BJ (cell line): ENCODE data around the gene L3MBTL2. TPM values are rescaled to one million over a fixed set of nuclear protein-coding genes. Genes with fewer than 3 reads are reported as not detected.

ENCODE experiments used
- CTCF ChIA-PET: fragments of 350-600 bp; formaldehyde crosslinking; extraction: SDS; loops from one replicate; lab custom pipeline; 2021; ENCODE audit warnings: antibody characterized with exemption, inconsistent platforms; lab: Yijun Ruan, JAX
- POLR2A ChIA-PET: fragments of 300-600 bp; sonication (Branson Sonifier 250); formaldehyde crosslinking; extraction: SDS; loops from one replicate; lab custom pipeline; 2021; ENCODE audit warnings: antibody characterized with exemption; lab: Charles Lee
- DNase-seq: peaks from one replicate; pipeline ENCODE4 v3.0.0-alpha.2; 2011; ENCODE audit warnings: low read depth
- H3K27me3 ChIP-seq: 2 replicates; pipeline ENCODE4 v1.6.0; 2011; ENCODE audit warnings: low read length; ENCODE audit not compliant: control insufficient read depth, insufficient read depth
- H3K36me3 ChIP-seq: 2 replicates; pipeline ENCODE4 v1.5.1; 2011; ENCODE audit warnings: low read length; ENCODE audit not compliant: control insufficient read depth, insufficient read depth
- H3K4me3 ChIP-seq: 2 replicates; pipeline ENCODE4 v1.5.1; 2011; ENCODE audit warnings: low read depth, mild to moderate bottlenecking, control low read depth, low read length
- CTCF ChIP-seq: IDR thresholded peaks from 2 replicates; pipeline ENCODE4 v1.5.1; 2011; ENCODE audit warnings: low read depth, mild to moderate bottlenecking, control low read depth, inconsistent platforms, low read length, moderate library complexity; ENCODE audit not compliant: insufficient read depth
- polyA plus RNA-seq: library from polyadenylated mRNA; depleted of rRNA; stranded (reverse); fragments of >200 nt; gene quantifications from 2 replicates; pipeline ENCODE4 v1.2.3, GENCODE V29; 2011

The L3MBTL2 gene
- polyA plus RNA-seq, 1 experiment: 26.5 TPM

- POLR2A ChIA-PET: no interaction called here
- peak; percentile 36 for TF ChIP-seq CTCF
- no peak for DNase-seq
- Histone ChIP-seq H3K36me3 (no peaks in the 10 kb centered on the region), H3K4me3 (peak overlapping the region; percentile 69), H3K27me3 (no peaks in the 10 kb centered on the region; the same call in 1 of the 2 replicates)
- CTCF ChIA-PET: interaction anchor here (0.8 to 1.3 kb wide), 4 partner anchors 42 to 346 kb away, joined by 3 read pairs; partner anchors contain the start of gene POLR3H
Observed at GRCh38 chr22:41197038-41197972, 7.8 kb upstream of the L3MBTL2 start.

GRCh38 chr22:41198027-41198580 lies 7.0 kb upstream of the L3MBTL2 start:
- Histone ChIP-seq H3K27me3 (no peaks in the 10 kb centered on the region; the same call in 1 of the 2 replicates), H3K4me3 (peak overlapping the region; percentile 69), H3K36me3 (no peaks in the 10 kb centered on the region)
- no peak for TF ChIP-seq CTCF
- DNase-seq: no peak
- POLR2A ChIA-PET: no interaction called here
- CTCF ChIA-PET: interaction anchor here (0.9 to 1.3 kb wide), 3 partner anchors 110 to 346 kb away, joined by 3 read pairs; partner anchors contain the start of gene POLR3H

GRCh38 chr22:41201141-41201540 lies 4.0 kb upstream of the L3MBTL2 start:
- no peak for DNase-seq
- ChIA-PET CTCF (no interaction called here), POLR2A (no interaction called here)
- TF ChIP-seq CTCF: no peak
- no peaks in the 10 kb centered on the region for H3K36me3 ChIP-seq
- no peaks in the 10 kb centered on the region; the same call in 1 of the 2 replicates for H3K27me3 ChIP-seq
- no peak overlapping the region for H3K4me3 ChIP-seq

GRCh38 chr22:41203118-41203517 lies 2.0 kb upstream of the L3MBTL2 start:
- Histone ChIP-seq H3K36me3 (no peaks in the 10 kb centered on the region), H3K4me3 (no peak overlapping the region), H3K27me3 (no peaks in the 10 kb centered on the region; the same call in 1 of the 2 replicates)
- CTCF ChIA-PET: no interaction called here
- POLR2A ChIA-PET: interaction anchor here (0.7 kb wide), 1 partner anchor 229 kb away, joined by 4 read pairs; no protein-coding TSS in a partner anchor
- DNase-seq: no peak
- TF ChIP-seq CTCF: no peak

- no peak for TF ChIP-seq CTCF
- POLR2A ChIA-PET: no interaction called here
- CTCF ChIA-PET: no interaction called here
- Histone ChIP-seq H3K27me3 (no peaks in the 10 kb centered on the region; the same call in 1 of the 2 replicates), H3K36me3 (no peaks in the 10 kb centered on the region; the same call in 1 of the 2 replicates), H3K4me3 (no peak overlapping the region)
- no peak for DNase-seq
Observed at GRCh38 chr22:41204066-41204465, 1.0 kb upstream of the L3MBTL2 start.
